ENCODE measurements around the gene MKLN1.

DNA sequence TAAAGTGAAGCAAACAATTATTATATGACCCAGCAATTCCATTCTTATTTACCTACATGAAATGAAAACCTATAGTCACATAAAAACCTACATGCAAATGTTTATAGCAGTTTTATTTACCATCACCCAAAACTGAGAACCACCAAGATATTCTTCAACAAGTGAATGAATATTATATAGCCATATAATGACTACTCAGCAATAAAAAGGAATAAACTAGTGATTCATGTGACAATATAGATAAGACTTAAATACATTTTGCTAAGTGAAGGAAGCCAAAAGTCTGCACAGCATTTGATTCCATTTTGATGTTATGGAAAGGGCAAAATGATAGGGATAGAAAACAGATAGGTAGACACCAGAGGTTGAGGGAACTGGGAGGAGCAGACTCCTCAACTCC is 197.0 kb downstream of the MKLN1 start:
- TF ChIP-seq JUN (IDR thresholded peaks at IDR 0.05) (no peak), POLR2A (IDR thresholded peaks at IDR 0.05; ENCODE audit: low read length) (no peak), NPAS2 (CRISPR knock-in tag; IDR thresholded peaks at IDR 0.05; ENCODE audit: borderline replicate concordance) (no peak), NFE2L2 (conservative IDR thresholded peaks at IDR 0.05; ENCODE audit: low read length) (no peak), CEBPB (IDR thresholded peaks at IDR 0.05) (no peak), EP300 (IDR thresholded peaks at IDR 0.05) (no peak), MYC (IDR thresholded peaks at IDR 0.05; ENCODE audit: borderline replicate concordance, low read length) (no peak), RCOR1 (IDR thresholded peaks at IDR 0.05; ENCODE audit: low read depth, low read length) (no peak)
- TF ChIP-seq, protein P1, sequence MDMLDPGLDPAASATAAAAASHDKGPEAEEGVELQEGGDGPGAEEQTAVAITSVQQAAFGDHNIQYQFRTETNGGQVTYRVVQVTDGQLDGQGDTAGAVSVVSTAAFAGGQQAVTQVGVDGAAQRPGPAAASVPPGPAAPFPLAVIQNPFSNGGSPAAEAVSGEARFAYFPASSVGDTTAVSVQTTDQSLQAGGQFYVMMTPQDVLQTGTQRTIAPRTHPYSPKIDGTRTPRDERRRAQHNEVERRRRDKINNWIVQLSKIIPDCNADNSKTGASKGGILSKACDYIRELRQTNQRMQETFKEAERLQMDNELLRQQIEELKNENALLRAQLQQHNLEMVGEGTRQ (IDR thresholded peaks at IDR 0.05), result no peak
- TF ChIP-seq, protein P2, sequence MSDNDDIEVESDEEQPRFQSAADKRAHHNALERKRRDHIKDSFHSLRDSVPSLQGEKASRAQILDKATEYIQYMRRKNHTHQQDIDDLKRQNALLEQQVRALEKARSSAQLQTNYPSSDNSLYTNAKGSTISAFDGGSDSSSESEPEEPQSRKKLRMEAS (IDR thresholded peaks at IDR 0.05), result no peak
- TF ChIP-seq, protein P3, sequence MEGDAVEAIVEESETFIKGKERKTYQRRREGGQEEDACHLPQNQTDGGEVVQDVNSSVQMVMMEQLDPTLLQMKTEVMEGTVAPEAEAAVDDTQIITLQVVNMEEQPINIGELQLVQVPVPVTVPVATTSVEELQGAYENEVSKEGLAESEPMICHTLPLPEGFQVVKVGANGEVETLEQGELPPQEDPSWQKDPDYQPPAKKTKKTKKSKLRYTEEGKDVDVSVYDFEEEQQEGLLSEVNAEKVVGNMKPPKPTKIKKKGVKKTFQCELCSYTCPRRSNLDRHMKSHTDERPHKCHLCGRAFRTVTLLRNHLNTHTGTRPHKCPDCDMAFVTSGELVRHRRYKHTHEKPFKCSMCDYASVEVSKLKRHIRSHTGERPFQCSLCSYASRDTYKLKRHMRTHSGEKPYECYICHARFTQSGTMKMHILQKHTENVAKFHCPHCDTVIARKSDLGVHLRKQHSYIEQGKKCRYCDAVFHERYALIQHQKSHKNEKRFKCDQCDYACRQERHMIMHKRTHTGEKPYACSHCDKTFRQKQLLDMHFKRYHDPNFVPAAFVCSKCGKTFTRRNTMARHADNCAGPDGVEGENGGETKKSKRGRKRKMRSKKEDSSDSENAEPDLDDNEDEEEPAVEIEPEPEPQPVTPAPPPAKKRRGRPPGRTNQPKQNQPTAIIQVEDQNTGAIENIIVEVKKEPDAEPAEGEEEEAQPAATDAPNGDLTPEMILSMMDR (IDR thresholded peaks at IDR 0.05), result no peak
- TF ChIP-seq, protein P4, sequence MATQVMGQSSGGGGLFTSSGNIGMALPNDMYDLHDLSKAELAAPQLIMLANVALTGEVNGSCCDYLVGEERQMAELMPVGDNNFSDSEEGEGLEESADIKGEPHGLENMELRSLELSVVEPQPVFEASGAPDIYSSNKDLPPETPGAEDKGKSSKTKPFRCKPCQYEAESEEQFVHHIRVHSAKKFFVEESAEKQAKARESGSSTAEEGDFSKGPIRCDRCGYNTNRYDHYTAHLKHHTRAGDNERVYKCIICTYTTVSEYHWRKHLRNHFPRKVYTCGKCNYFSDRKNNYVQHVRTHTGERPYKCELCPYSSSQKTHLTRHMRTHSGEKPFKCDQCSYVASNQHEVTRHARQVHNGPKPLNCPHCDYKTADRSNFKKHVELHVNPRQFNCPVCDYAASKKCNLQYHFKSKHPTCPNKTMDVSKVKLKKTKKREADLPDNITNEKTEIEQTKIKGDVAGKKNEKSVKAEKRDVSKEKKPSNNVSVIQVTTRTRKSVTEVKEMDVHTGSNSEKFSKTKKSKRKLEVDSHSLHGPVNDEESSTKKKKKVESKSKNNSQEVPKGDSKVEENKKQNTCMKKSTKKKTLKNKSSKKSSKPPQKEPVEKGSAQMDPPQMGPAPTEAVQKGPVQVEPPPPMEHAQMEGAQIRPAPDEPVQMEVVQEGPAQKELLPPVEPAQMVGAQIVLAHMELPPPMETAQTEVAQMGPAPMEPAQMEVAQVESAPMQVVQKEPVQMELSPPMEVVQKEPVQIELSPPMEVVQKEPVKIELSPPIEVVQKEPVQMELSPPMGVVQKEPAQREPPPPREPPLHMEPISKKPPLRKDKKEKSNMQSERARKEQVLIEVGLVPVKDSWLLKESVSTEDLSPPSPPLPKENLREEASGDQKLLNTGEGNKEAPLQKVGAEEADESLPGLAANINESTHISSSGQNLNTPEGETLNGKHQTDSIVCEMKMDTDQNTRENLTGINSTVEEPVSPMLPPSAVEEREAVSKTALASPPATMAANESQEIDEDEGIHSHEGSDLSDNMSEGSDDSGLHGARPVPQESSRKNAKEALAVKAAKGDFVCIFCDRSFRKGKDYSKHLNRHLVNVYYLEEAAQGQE (IDR thresholded peaks at IDR 0.05), result no peak
